Posterior vena cava (tissue), 2 donors: Measurements from ENCODE around the gene ADGRL1. TPM values are rescaled to one million over a fixed set of nuclear protein-coding genes. Genes with fewer than 3 reads are reported as not detected.
"Not testable (repeated sequence)": the region's sequence is repeated elsewhere in the genome, so short reads cannot be mapped to it uniquely, and the experiment has no call there.

Source experiments
- DNase-seq: peaks from one replicate; pipeline ENCODE4 v3.0.0-alpha.2; 2020; ENCODE audit warnings: low spot score
- intact Hi-C, 2 donors: fragments of 100-400 bp; cut with DNase I; formaldehyde crosslinking; loops; one replicate each; pipeline versions ENCODE4 v1.14.1 to v1.14.2; 2022 to 2023
- total RNA-seq, 2 donors: library from RNA; stranded (reverse); fragmentation: NEBNext Ultra II Directional; extraction: Animal tissue kit (Norgen Biotek cat#: 25700); gene quantifications; one replicate each; pipeline ENCODE4 v1.2.1, GENCODE V29; 2021
- donor health status: DM: yes; HTN: yes; CAD: no.
- donor health status: DM: yes; HTN: yes; CAD: no.

The ADGRL1 gene
- total RNA-seq, 2 donors from 2014 or later: 22.5 to 25.8 TPM

DNA sequence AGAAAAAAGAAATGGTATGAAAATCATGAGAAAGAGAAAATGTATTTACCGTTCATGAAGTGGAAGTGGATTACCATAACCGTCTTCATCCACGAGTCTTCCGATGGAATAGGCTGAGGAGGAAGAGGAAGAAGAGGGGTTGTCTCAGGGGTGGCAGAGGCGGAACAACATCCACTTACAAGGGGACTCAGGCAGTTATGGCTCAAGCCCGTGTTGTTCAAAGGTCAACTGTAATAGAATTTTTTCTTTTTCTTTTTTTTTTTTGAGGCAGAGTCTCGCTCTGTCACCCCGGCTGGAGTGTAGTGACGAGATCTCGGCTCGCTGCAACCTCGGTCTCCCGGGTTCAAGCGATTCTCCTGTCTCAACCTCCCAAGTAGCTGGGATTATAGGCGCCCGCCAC, 16.9 kb upstream of the ADGRL1 start:
- intact Hi-C loops: no loop called here
- no peak for DNase-seq

DNA sequence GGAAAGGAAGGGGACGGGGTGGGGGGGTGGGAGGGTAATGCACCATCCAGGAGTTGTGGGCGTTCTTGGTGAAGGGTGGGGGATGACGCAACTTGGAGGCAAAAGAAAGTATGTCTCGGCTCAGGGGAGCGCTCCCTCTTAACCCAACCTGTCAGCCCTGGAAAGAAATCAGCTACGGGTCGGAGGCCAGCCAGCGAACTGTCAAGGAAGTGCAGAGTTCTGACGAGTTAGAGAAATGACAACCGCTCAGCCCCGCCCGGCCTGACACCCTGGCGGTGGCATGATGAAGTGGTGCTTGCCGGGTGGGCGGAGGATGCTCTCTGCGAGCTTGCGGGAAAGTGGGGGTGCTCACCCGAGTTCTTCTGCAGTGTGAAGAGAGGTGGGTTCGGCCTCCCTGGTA, 15.4 kb upstream of the ADGRL1 start:
- DNase-seq: peak; percentile 85
- intact Hi-C loops: not testable (repeated sequence)

DNA sequence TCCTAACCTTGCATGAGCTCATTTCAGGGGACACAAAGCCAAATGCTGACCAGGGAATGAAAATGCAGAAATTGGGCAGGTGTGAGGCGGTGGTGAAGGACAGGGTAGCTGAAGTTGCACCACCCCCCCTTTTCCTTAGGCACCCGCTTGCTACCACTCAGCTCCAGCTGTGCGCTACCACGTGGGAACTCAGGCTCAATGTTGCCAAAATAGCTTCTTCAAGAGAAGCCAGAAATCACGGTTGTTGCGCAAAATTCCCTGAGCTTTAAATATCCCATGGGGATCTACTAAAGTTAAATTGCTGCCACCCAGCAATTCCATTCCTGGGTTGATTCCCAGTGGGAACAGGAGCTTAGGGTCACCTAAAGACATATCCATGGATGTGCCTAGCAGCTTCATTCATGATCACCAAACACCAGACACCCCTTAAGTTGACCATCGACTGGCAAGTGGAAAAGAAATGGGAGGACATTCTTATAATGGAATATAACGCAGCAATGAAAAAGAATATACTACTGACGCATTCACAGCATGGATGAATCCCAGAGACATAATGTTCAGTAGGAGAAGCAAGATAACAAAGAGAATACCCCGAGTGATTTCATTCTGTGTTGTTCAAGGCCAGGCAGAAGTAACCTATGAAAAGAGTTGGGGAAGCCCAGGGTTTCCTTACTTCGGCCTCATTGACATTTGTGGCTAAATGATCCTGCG, 12.8 kb upstream of the ADGRL1 start:
- intact Hi-C loops: no loop called here
- DNase-seq: no peak

DNA sequence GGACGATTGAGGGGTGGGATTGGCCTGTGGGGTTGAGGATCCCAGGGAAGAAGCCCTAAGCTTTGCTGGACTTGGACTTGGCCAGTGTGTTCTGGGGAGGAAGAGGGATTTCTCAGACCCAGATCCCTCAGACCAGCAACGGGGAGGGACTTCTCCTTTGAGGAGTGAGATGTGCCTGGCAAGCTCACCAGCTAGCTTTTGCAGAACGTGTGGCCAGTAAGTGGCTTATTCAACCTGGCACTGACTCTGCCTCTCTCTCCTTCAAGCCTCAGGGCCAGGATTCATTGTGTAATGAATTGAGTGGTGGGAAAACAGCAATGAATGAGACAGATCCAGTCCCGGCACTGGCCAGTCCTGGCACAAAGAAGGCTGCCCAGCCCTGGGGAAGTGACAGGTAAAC, 11.9 kb upstream of the ADGRL1 start:
- DNase-seq, intact Hi-C loops: not testable (repeated sequence)

DNA sequence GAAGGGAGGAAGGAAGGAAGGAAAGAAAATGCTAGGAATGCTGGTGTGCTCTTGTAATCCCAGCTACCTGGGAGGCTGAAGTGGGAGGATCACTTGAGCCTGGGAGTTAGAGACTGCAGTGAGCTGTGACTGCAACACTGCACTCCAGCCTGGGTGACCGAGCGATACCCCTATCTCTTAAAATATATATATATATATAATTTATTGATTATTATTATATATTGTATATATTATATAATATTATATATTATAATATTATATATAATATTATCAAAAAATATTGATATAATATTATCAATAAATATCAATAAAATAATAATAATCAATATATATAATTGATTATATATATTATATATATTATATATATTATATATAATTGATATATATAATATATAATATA, 8.6 kb upstream of the ADGRL1 start:
- intact Hi-C loops: no loop called here
- no peak for DNase-seq

DNA sequence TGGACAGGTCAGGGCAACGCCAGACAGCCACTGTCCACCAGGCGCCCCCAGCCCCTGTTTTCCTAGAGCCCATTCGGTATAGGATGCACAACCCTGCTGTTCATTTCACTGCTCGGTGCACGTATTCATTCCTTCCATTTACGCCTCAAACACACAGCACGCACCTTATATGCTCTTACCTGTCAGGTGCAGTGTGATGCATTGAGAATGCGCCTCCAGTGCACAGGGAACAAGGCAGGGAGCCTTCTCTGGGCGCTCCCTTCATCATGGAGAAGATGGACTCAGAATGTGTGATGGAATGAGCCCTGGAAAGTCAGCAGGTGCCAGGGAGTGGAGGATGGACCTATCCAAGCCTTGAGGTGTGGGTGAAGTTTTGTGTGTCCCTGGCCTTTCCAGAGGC, 4.2 kb upstream of the ADGRL1 start:
- DNase-seq, intact Hi-C loops: not testable (repeated sequence)

DNA sequence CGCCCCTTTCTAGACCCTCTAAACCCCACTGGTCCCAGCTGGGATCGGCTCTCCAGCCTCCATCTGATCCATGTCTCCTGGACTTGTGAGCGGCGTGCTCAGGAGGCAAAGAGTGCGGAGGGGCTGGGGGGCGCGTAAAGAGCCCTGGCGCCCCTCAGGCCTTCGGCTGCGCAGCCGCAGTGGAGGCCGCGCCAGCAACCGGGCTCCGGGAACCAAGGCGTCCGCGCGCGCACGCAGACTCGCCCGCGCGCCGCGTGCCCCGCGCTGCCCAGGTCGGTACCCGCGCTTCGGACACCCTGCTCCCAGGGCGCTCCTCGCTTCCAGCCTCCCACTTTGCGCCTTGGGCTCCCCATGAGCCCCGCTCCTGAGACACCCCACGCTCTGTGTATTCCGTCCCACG, 3.4 kb upstream of the ADGRL1 start:
- intact Hi-C loops, DNase-seq: not testable (repeated sequence)

DNA sequence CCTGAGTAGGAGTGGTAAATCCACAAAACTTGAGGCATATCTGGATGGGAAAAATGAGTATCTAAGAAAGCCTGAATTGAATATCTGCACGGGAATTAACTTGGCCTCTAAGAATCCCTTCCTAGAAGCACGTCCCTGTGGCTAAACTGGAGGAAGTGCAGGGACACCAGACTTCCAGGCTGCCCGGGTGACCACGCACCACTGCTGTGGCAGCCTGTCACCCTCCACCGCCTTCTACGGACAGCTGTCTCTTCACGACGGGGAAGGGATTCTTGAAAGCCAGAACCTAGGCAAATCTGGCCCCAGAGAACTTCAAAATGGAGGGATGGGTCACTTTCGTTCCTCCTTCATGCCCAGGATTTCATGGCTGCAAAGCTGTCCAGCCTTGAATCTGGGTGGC, 2.5 kb upstream of the ADGRL1 start:
- intact Hi-C loops, DNase-seq: not testable (repeated sequence)

DNA sequence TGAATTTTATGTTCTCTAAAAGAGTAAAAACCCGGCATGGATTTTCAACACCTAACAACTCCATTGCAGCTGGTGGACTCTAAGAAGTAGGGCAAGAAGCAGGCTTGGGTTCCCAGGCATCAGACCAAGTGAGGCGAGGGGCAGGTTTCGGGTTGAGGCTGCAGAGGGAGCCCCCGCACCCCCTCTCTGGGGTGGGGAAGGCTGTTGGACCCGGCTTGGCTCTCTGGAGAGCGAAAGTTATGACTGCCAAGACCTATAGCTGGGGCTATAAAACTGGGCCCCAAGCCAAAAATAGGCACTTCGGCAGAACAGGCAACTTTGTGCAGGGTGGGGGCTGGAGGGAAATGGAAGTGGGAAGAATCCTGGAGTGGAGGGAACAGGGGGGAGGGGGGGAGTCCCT, 1.8 kb upstream of the ADGRL1 start:
- intact Hi-C loops, DNase-seq: not testable (repeated sequence)

DNA sequence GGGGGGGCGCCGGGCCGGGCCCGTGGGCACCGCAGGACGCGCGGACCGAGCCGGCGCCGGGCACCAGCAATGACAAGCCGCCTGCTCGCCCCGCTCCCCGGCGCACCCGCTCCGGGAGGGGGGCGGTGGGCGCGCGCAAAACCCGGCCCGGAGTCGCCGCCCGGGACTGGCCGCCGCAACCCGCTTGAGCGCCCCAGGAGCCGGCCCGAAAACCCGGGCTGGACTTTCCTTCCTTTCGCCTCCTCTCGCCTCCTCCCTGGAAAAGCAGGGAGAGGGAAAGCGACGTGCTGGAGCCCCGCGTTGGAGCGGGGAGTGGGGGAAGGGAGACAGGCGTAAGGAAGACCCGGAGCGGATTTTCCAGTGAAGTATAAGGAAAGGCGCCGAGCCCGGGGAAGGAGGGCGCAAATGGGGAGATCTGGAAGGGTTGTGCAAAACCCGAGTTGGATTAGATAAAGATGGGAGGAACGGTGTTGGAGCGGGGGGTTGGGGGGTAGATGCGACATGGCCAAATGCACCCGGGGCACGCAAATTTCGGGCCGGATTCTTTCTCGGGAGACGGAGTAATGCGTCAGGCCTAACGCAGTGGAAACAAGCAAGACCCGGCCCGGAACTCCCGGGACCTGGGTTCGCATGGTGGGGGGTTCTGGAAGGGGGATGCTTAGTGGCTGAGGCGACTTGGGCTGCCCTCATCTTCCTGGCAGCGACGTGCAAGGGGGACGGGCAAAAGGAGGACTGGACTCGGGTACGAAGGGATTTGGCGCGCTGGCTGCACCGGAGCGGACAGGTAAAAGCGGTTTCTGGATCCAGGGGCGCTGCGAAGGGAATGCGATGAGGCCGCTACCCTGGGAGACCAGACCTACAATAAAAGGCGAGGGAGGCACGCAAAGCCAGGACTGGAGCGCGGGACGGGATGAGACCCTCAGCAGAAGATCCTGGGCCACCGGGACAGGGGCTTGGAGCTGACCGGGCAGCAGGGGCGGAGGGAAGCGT, 1.1 kb upstream of the ADGRL1 start:
- intact Hi-C loops: not testable (repeated sequence)
- peak; percentile 96 for DNase-seq

DNA sequence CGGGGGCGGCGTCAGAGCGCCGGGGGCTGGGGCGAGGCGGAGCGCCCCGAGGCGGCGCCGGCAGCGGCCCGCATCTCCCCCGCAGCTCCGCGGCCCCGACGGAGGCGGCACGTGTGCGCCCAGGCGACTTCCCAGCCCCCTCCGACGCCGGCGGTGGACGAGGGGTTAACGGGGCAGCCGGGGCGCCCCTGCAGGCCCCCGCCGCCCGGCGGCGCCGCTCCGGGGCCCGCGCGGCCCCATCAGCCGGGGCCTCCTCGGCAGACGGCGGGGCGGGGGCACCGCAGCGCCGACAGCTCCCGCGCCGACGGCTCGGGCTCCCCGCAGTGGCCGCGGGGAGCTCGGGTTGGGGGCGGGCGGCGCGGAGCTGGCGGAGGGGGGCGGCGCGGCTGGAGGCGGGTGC, 339 bp upstream of the ADGRL1 start:
- DNase-seq, intact Hi-C loops: not testable (repeated sequence)

DNA sequence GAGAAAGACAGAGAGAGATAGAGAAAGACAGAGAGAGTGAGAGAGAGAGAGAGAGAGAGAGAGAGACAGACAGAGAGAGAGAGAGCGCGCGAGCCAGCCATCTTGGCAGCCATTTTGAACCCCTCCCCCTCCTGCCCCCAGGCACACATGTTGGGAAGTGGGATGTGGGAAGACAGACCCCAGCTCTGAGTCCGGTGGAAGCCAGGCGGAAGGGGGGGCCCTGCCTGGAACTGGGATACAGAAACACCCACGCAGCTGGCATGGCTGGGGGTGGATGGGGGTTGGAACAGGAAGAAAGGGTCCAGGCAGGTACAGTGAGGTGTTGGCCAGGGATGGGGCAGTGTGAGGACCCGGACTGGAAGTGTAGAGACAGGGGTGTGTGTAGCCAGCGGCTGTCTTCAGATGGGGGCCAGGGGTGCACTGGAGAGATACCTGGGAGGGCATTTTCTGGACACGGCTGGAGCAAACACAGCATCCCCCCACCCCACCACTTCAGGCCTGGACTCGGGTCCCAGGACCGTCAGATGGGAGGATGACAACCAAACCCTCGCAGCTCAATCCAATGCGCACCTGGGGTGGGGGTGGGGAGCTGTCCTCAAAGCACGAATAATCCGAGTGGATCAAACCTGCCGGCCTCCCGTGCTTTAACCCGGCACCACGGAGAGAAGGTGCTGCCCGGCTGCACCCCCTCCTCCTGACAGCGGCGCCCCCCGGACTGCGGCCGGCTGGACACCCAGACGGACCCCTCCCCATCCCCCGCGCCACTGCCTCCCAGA, 1.1 kb downstream of the ADGRL1 start:
- intact Hi-C loops, DNase-seq: not testable (repeated sequence)

DNA sequence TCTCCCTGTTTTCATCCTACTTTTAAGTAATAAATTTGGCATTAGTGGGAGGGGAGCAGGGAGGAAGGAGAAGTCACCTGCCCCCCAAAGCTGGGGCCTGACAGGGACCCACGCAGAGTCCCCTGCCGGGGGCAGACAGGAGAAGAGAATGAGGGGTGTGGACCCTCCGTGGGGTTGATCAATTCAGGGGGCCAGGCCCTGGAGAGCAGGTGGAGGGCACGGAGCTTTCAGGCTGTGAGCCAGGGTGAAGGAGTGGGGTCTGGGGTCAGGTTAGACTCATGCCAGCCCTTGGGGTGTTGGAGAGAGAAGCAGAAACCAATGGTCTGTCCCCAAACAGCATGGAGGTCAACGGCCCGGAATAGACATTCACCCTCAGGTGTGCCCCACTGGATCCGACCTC, 1.8 kb downstream of the ADGRL1 start:
- intact Hi-C loops, DNase-seq: not testable (repeated sequence)

DNA sequence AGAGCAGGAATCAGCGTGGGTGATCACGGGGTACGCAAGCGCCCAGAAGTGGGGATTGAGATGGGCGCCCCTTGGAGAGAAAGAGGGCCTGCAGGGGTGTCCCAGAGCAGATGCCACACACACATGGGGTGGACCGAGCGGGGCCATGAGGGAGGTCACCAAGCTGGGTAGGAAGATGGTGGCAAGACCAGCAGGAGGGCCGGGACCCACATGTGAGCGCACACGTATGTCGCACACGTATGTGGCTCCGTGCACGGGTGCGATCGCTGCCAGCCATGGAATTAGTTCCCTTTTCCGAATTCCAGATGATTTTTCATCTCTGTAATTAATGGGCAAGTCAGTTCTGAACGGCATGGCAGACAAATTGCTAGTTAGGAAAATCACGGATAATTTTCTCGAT, 2.2 kb downstream of the ADGRL1 start:
- DNase-seq, intact Hi-C loops: not testable (repeated sequence)

DNA sequence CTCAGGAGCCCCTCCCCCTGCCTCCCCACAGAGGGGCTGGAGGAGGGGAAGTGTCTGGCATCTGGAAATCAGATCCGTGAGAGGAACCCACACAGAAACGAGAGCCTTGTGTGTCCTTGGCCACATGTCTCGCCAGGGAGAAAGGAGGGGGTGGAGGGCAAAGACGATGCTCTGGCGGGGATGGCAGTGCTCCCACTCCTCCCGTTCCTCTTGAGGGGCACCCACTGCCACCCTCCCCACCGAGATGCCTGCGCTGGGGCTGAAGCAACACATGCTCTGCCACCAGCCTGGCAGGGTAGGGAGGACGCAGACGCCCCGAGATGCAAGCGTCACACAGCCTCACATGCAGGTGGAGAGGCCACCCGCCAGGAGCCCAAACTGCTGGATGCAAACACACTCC, 2.8 kb downstream of the ADGRL1 start:
- no peak for DNase-seq
- intact Hi-C loops: no loop called here

DNA sequence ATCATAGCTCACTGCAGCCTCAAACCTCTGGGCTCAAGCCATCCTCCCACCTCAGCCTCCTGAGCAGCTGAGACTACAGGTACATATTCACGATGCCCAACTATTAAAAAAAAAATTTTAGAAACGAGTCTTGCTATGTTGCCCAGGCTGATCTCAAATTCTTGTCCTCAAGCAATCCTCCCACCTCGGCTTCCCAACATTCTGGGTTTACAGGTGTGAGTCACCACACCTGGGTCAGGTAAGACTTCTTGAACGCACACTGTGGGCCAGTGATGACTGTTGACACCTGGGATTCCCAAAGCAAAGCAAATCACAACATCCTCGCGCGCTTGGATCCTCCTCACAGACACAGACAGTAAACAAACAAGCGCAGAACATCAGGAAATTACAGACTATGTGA, 4.5 kb downstream of the ADGRL1 start:
- DNase-seq, intact Hi-C loops: not testable (repeated sequence)

DNA sequence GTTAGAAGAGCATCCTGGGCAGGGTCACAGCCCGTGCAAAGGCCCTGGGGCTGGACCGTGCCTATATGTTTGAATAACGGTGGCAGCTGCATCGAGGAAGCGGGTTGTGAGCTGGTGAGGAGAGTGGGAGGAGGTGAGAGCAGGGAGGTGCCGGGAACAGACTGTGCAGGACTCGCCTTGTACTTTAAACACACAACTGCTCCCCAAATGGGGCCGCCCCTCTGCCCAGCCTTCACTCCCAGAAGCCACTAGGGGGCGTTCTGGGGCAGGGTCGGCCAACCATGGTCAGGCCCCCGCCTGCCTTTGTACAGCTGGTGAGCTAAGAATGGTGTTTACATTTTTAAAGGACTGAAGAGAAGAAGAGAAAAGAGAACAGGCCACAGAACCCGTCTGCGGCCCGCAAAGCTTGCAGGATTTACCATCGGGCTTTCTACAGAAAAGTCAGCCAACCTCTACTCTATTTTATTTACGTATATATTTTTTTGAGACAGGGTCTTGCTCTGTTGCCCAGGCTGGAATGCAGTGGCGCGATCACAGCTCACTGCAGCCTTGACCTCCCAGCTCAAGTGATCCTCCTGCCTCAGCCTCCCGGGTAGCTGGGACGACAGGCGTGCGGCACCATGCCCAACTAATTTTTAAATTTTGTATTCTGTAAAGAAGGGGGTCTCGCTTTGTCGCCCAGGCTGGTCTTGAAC, 5.7 kb downstream of the ADGRL1 start:
- DNase-seq, intact Hi-C loops: not testable (repeated sequence)

DNA sequence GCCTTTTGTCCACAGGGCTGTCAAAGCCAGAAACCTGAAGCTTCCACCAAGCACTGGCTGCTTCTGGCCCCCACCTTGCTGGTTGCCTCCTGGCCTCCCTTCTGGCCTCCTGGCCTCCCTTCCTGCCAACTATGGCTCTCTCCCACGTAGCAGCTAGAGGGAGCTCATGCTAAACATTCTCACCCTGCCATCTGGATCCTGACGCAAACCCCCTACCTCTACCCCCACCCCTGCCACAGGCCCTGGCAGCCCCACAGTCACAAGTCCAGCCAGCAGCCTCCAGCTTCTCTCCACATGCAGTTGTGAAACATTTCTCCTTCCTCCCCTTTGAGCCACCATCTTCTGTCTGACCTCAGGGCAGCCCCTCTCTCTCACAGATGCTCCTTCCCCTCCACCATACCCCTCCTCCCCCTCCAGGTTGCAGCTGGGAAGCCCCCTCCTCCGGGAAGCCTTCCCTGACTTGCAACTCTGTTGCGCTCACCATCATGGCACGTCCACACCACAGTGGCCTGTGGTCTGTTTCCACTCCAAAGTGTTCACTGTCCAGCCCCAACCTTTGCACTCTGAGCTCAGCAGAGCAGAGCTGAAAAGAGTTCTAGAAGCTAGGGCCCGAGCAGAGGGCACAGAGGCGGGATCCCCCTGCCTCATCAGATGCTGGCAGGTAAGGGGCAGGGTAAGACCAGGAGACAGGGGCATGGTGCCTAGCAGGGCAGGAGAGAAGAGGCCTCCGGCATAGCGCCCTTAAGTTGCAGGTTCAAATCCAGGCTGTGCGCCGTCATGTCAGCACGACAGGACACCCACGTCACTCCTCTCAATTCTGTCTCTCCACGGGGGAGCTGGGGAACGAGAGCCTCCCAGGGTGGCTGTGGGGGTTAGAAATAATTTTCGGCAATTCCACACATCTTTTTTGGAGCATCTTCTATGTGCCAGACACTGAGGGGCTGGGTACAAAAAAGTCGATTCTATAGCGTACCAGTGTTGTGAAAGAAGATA, 7.3 kb downstream of the ADGRL1 start:
- intact Hi-C loops: loop anchor here in 1 of 2 donors (5.0 kb wide), 1 partner anchor 149 kb away; no protein-coding TSS in a partner anchor
- no peak for DNase-seq
